ENCODE measurements around the gene CEP164. TPM values are rescaled to one million over a fixed set of nuclear protein-coding genes. Genes with fewer than 3 reads are reported as not detected.

Gene CEP164
- total and polyA plus RNA-seq, 2 of the 8 experiments (the other 6 are each of a cell fraction or from before 2014, with no cell fraction given) = 8.4 to 20.8 TPM

DNA sequence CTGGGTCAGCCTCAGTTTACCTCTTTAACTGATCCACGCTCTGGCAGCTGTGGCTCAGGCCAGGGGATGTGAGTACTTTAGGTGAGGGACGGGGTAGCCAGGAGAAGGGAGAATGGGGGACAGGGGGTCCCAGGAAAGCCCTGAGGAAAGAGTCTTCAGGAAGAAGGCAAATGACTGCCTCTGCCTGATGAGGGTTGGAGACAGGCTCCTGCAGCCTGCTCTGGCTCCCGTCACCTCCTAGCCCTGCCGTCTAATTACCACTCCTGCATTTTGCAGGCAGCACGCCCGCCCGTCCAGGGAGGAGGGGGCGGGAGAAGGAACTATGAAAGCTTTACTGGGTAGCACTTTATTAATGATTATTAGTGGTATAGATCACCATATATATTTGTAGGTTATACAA lies 116.6 kb downstream of the CEP164 start (continued):
- TF ChIP-seq MAFK (IDR thresholded peaks at IDR 0.05; ENCODE audit: low read depth, low read length) (no peak), NANOG (IDR thresholded peaks at IDR 0.05; ENCODE audit: insufficient read depth, low read depth, low read length, poor library complexity, severe bottlenecking) (no peak), CBX8 (IDR thresholded peaks at IDR 0.05; ENCODE audit: borderline replicate concordance, low read depth, low read length) (no peak), KDM5A (IDR thresholded peaks at IDR 0.05; ENCODE audit: low read length) (no peak), CTCF (IDR thresholded peaks at IDR 0.05; ENCODE audit: control extremely low read depth in 1 of 3, insufficient read depth in 1 of 3, low read depth in 1 of 3, low read length in 3 of 3) (no peak)
